Right atrium auricular region (tissue), 2 donors: Measurements from ENCODE around the gene CEP44. TPM values are rescaled to one million over a fixed set of nuclear protein-coding genes. Genes with fewer than 3 reads are reported as not detected.

Experiments used
- DNase-seq: peaks from one replicate; pipeline ENCODE4 v3.0.0-alpha.2; 2019; ENCODE audit warnings: low spot score
- H3K27ac ChIP-seq, 2 donors: fragments of 200-600 bp; sonication (generic); 1 replicate in 1 of 2; 2 replicates in 1 of 2; pipeline ENCODE4 v1.5.1; 2016 to 2019
- H3K27me3 ChIP-seq, 2 donors: fragments of 200-600 bp; sonication (generic); one replicate each; pipeline versions ENCODE4 v1.5.1 to v1.6.0; 2017 to 2019
- H3K36me3 ChIP-seq: fragments of 200-600 bp; sonication (generic); one replicate; pipeline ENCODE4 v1.5.1; 2016
- H3K4me1 ChIP-seq, 2 donors: fragments of 200-600 bp; sonication (generic); one replicate each; pipeline versions ENCODE4 v1.5.1 to v1.6.0; 2017 to 2019
- H3K4me3 ChIP-seq, 2 donors: fragments of 200-600 bp; sonication (generic); 1 replicate in 1 of 2; 2 replicates in 1 of 2; pipeline ENCODE4 v1.5.1; 2017 to 2019; ENCODE audit warnings: mild to moderate bottlenecking in 1 of 2, moderate library complexity in 1 of 2
- H3K9me3 ChIP-seq, 2 donors: fragments of 200-600 bp; sonication (generic); one replicate each; pipeline ENCODE4 v1.5.1; 2019
- CTCF ChIP-seq, 2 donors: fragments of 200-600 bp; sonication (generic); IDR thresholded peaks; one replicate each; pipeline ENCODE4 v1.5.1; 2019; ENCODE audit warnings: antibody characterized with exemption in 2 of 2
- total RNA-seq, 2 donors: library from RNA; depleted of rRNA; stranded (reverse); fragments of >200 nt; gene quantifications; one replicate each; pipeline ENCODE4 v1.1.0, GENCODE V29; 2016

Gene CEP44
- total RNA-seq, 2 donors from 2014 or later: 11.4 to 11.6 TPM

GRCh38 chr4:174305961-174306360 is 22.2 kb downstream of the CEP44 start:
- Histone ChIP-seq H3K9me3 (no peaks in the 10 kb centered on the region), H3K4me3 (no peak overlapping the region), H3K36me3 (peaks cover 51% of the 10 kb centered on the region), H3K27ac (no peak overlapping the region), H3K27me3 (no peaks in the 10 kb centered on the region), H3K4me1 (no peaks in the 10 kb centered on the region)
- DNase-seq: no peak
- TF ChIP-seq CTCF (IDR thresholded peaks at IDR 0.05): no peak

- H3K36me3 ChIP-seq: peaks cover 49% of the 10 kb centered on the region
- DNase-seq: no peak
- TF ChIP-seq CTCF (IDR thresholded peaks at IDR 0.05): no peak
Observed at GRCh38 chr4:174307694-174308093, 24.0 kb downstream of the CEP44 start.

GRCh38 chr4:174312993-174313392 is 29.3 kb downstream of the CEP44 start:
- Histone ChIP-seq H3K36me3 (peaks cover 16% of the 10 kb centered on the region), H3K27me3 (no peaks in the 10 kb centered on the region), H3K4me3 (no peak overlapping the region), H3K4me1 (no peaks in the 10 kb centered on the region), H3K9me3 (no peaks in the 10 kb centered on the region), H3K27ac (no peak overlapping the region)
- no peak for TF ChIP-seq CTCF (IDR thresholded peaks at IDR 0.05)
- DNase-seq: no peak

More at GRCh38 chr4:174307694-174308093, 24.0 kb downstream of the CEP44 start:
- no peaks in the 10 kb centered on the region for H3K27me3 ChIP-seq
- H3K4me1 ChIP-seq: no peaks in the 10 kb centered on the region
- H3K27ac ChIP-seq: no peak overlapping the region
- H3K9me3 ChIP-seq: no peaks in the 10 kb centered on the region
- H3K4me3 ChIP-seq: no peak overlapping the region

GRCh38 chr4:174314274-174314673 is 30.6 kb downstream of the CEP44 start:
- no peak for DNase-seq
- Histone ChIP-seq H3K36me3 (peaks cover 16% of the 10 kb centered on the region), H3K27ac (no peak overlapping the region), H3K9me3 (no peaks in the 10 kb centered on the region), H3K4me1 (no peaks in the 10 kb centered on the region), H3K27me3 (no peaks in the 10 kb centered on the region), H3K4me3 (no peak overlapping the region)
- TF ChIP-seq CTCF (IDR thresholded peaks at IDR 0.05): no peak

- no peaks in the 10 kb centered on the region for H3K27me3 ChIP-seq
- H3K27ac ChIP-seq: no peak overlapping the region
- H3K9me3 ChIP-seq: no peaks in the 10 kb centered on the region
- no peaks in the 10 kb centered on the region for H3K4me1 ChIP-seq
- TF ChIP-seq CTCF (IDR thresholded peaks at IDR 0.05): no peak
- DNase-seq: no peak
- H3K36me3 ChIP-seq: peaks cover 11% of the 10 kb centered on the region
- no peak overlapping the region for H3K4me3 ChIP-seq
Observed at GRCh38 chr4:174314770-174315169, 31.1 kb downstream of the CEP44 start.

- no peaks in the 10 kb centered on the region for H3K4me1 ChIP-seq
- H3K36me3 ChIP-seq: no peaks in the 10 kb centered on the region
- no peak overlapping the region for H3K27ac ChIP-seq
- H3K4me3 ChIP-seq: no peak overlapping the region
- no peaks in the 10 kb centered on the region for H3K9me3 ChIP-seq
- no peaks in the 10 kb centered on the region for H3K27me3 ChIP-seq
- no peak for TF ChIP-seq CTCF (IDR thresholded peaks at IDR 0.05)
- DNase-seq: no peak
Observed at GRCh38 chr4:174316546-174316945, 32.8 kb downstream of the CEP44 start.
